Upper lobe of left lung (tissue), 6 donors: ENCODE results near the gene LSR. TPM values are rescaled to one million over a fixed set of nuclear protein-coding genes. Genes with fewer than 3 reads are reported as not detected.

Source experiments
- ATAC-seq, 2 donors: fragments of 200-7000 bp; cut with Tn5 transposase; one replicate each; pipeline ENCODE4 v1.9.1; 2022; ENCODE audit warnings: mild to moderate bottlenecking in 2 of 2, moderate library complexity in 2 of 2; ENCODE audit not compliant: low FRiP score in 2 of 2
- DNase-seq, 2 donors: peaks; one replicate each; pipeline ENCODE4 v3.0.0-alpha.2; 2019 to 2020
- H3K27ac ChIP-seq, 4 donors: fragments of 200-600 bp; sonication (generic); one replicate each; pipeline ENCODE4 v1.5.1; 2016 to 2019
- H3K27me3 ChIP-seq, 4 donors: fragments of 200-600 bp; sonication (generic); one replicate each; pipeline ENCODE4 v1.5.1; 2017 to 2019
- H3K36me3 ChIP-seq, 4 donors: fragments of 200-600 bp; sonication (generic); one replicate each; pipeline ENCODE4 v1.5.1; 2016 to 2019
- H3K4me1 ChIP-seq, 4 donors: fragments of 200-600 bp; sonication (generic); one replicate each; pipeline ENCODE4 v1.5.1; 2018 to 2019
- H3K4me3 ChIP-seq, 4 donors: fragments of 200-600 bp; sonication (generic); one replicate each; pipeline ENCODE4 v1.5.1; 2017 to 2019; ENCODE audit warnings: mild to moderate bottlenecking in 2 of 4, moderate library complexity in 1 of 4
- H3K9me3 ChIP-seq, 4 donors: fragments of 200-600 bp; sonication (generic); one replicate each; pipeline ENCODE4 v1.5.1; 2018 to 2019
- EP300 ChIP-seq, 4 donors: sonication (generic); formaldehyde crosslinking; IDR thresholded peaks; one replicate each; pipeline ENCODE4 v1.5.1; 2017; ENCODE audit warnings: antibody characterized with exemption in 4 of 4, control low read depth in 2 of 4
- POLR2A ChIP-seq, 4 donors: fragments of 450-650 bp; IDR thresholded peaks; one replicate each; pipeline ENCODE4 v1.5.1; 2016 to 2017; ENCODE audit warnings: antibody characterized with exemption in 4 of 4, mild to moderate bottlenecking in 2 of 4
- POLR2AphosphoS5 ChIP-seq, 2 donors: sonication (generic); formaldehyde crosslinking; IDR thresholded peaks; one replicate each; pipeline ENCODE4 v1.5.1; 2017; ENCODE audit warnings: antibody characterized with exemption in 2 of 2
- whole genome bisulfite sequencing, 2 donors: methylation state at CpG; one replicate each; pipeline ENCODE4 v1.1.5; 2017 to 2018; 5-methylcytosine and 5-hydroxymethylcytosine counted together
- total RNA-seq, 6 donors: library from RNA; depleted of rRNA in 4 of 6; stranded (reverse); fragments of >200 nt in 4 of 6; gene quantifications; one replicate each; pipeline versions ENCODE4 v1.1.0 to v1.2.1, GENCODE V29; 2016 to 2021
- TF ChIP-seq, protein P1 (sequence below), 6 experiments: fragments of 450-650 bp in 4 of 6; fragments of 200-600 bp in 2 of 6; sonication (generic) in 2 of 6; IDR thresholded peaks; one replicate each; pipeline ENCODE4 v1.5.1; 2016 to 2019; ENCODE audit warnings: antibody characterized with exemption in 6 of 6
- donor health status: DM: no; HTN: no; CAD: no; lungs with moderate emphysema.
- donor health status: DM: no; HTN: yes; CAD: no; lungs with severe emphysema.

LSR gene
- total RNA-seq, 6 donors from 2014 or later: 54.5 to 151 (median 76.5) TPM

DNA sequence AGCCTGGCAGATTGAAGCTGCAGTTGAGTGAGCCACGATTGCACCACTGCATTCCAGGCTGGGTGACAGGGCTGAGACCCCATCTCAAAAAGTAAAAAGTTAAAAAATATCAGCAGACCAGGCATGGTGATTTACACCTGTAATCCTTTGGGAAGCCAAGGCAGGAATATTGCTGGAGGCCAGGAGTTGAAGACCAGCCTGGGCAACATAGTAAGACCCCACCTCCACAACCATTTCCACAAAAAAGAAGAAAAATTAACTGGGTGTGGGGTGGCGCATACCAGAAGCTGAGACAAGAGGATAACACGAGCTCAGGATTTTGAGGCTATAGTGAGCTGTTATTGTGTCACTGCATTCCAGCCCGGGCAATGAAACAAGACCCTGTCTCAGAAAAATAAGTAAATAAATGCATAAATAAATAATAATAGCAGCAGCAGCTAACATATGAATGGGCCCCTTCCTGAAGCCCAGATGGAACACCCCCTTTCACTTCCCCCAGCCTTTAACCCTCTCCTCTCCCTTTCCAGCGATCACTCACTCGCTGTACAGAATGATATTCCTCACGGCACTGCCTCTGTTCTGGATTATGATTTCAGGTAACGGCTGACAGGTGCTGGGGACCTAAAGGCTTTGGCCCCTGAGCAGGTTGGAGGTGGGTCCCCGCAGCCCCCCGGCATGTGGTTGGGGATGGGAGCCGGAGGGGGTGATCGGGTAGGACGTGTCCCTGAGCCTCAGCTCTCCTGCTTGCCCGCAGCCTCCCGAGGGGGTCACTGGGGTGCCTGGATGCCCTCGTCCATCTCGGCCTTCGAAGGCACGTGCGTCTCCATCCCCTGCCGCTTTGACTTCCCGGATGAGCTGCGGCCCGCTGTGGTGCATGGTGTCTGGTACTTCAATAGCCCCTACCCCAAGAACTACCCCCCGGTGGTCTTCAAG is 46.3 kb downstream of the LSR start:
- DNase-seq (peak in 1 of 2 donors; percentile 70), ATAC-seq (no peak)
- H3K36me3 ChIP-seq: no peaks in the 10 kb centered on the region
- H3K27me3 ChIP-seq: no peaks in the 10 kb centered on the region
- peaks cover 0 to 3% (median 0%) of the 10 kb centered on the region in 4 donors for H3K4me1 ChIP-seq
- H3K27ac ChIP-seq: no peak overlapping the region
- H3K4me3 ChIP-seq: no peak overlapping the region
- TF ChIP-seq POLR2A (IDR thresholded peaks at IDR 0.05): no peak
- TF ChIP-seq, protein P1, sequence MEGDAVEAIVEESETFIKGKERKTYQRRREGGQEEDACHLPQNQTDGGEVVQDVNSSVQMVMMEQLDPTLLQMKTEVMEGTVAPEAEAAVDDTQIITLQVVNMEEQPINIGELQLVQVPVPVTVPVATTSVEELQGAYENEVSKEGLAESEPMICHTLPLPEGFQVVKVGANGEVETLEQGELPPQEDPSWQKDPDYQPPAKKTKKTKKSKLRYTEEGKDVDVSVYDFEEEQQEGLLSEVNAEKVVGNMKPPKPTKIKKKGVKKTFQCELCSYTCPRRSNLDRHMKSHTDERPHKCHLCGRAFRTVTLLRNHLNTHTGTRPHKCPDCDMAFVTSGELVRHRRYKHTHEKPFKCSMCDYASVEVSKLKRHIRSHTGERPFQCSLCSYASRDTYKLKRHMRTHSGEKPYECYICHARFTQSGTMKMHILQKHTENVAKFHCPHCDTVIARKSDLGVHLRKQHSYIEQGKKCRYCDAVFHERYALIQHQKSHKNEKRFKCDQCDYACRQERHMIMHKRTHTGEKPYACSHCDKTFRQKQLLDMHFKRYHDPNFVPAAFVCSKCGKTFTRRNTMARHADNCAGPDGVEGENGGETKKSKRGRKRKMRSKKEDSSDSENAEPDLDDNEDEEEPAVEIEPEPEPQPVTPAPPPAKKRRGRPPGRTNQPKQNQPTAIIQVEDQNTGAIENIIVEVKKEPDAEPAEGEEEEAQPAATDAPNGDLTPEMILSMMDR (IDR thresholded peaks at IDR 0.05): no peak
- no peak for TF ChIP-seq POLR2AphosphoS5 (IDR thresholded peaks at IDR 0.05)
- no peak for TF ChIP-seq EP300 (IDR thresholded peaks at IDR 0.05)
- H3K9me3 ChIP-seq: no peaks in the 10 kb centered on the region
- 50 to 56% methylated on average over 10 to 15 of the region's 25 CpGs for WGBS, 2 donors

DNA sequence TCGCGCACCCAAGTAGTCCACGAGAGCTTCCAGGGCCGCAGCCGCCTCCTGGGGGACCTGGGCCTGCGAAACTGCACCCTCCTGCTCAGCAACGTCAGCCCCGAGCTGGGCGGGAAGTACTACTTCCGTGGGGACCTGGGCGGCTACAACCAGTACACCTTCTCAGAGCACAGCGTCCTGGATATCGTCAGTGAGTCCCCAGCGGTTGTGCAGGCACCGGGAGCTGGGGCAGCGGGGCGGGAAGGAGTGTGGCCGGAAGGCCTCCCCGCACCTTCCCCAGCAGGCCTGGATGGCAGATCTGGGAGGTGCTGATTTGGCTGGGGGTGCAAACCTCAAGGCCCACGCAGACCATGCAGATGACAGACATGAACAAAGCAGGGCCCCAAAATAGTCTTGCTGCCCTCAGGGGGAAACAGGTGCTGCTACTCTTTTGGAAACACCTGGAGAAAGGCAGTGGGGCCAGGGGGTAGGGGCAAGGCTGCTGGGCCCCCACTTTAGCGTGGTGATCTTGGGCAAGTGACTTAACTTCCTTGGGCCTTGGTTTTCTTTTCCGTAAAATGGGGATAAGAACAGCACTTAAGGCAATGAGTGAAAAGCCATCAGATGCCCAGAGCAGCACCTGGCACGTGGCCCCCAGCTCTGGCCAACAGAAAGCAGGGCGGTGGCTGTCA is 47.1 kb downstream of the LSR start:
- H3K4me1 ChIP-seq: peaks cover 0 to 3% (median 0%) of the 10 kb centered on the region in 4 donors
- H3K9me3 ChIP-seq: no peaks in the 10 kb centered on the region
- H3K4me3 ChIP-seq: no peak overlapping the region
- 40 to 47% methylated on average over 13 to 24 of the region's 24 CpGs for WGBS, 2 donors
- DNase-seq (peak in 1 of 2 donors; percentile 67), ATAC-seq (no peak)
- H3K27me3 ChIP-seq: no peaks in the 10 kb centered on the region
- no peaks in the 10 kb centered on the region for H3K36me3 ChIP-seq
- no peak overlapping the region for H3K27ac ChIP-seq
- TF ChIP-seq, protein P1 (IDR thresholded peaks at IDR 0.05): no peak
- TF ChIP-seq EP300 (IDR thresholded peaks at IDR 0.05) (no peak), POLR2A (IDR thresholded peaks at IDR 0.05) (no peak), POLR2AphosphoS5 (IDR thresholded peaks at IDR 0.05) (no peak)

DNA sequence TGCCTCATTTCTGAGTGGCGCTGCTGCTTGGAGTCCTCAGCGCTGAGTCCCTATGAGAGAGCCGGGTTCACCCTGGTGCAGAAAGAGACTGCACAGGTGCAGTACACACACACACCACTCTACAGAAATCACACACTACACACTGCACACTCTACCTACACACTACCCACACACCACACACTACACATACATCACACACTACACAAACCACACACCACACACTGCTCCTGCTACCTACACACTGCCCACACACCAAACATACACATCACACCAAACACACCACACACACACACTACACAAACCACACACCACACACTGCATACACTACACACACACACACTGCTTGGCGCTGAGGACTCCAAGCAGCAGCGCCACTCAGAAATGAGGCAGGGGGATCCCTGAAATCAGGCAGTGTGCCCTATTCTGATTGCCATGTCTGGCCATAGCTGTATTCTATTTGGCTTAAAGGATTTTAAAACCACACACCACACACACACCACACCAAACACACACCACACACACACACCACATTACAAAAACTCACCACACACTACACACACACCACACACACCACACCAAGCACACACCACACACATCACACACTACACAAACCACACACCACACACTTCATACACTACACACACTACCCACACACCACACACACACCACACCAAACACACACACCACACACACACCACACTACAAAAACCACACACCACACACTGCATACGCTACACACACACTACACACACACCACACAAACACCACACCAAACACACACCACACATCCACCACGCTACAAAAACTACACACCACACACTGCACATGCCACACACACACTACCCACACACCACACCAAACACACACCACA is 48.1 kb downstream of the LSR start:
- WGBS, 2 donors: 87 to 92% methylated on average over 7 of the region's 7 CpGs
- Histone ChIP-seq H3K27me3 (no peaks in the 10 kb centered on the region), H3K9me3 (no peaks in the 10 kb centered on the region), H3K4me3 (no peak overlapping the region), H3K27ac (no peak overlapping the region), H3K4me1 (peaks cover 0 to 3% (median 0%) of the 10 kb centered on the region in 4 donors), H3K36me3 (no peaks in the 10 kb centered on the region)
- TF ChIP-seq POLR2AphosphoS5 (IDR thresholded peaks at IDR 0.05) (no peak), POLR2A (IDR thresholded peaks at IDR 0.05) (no peak)
- no peak for ATAC-seq
- DNase-seq: no peak

DNA sequence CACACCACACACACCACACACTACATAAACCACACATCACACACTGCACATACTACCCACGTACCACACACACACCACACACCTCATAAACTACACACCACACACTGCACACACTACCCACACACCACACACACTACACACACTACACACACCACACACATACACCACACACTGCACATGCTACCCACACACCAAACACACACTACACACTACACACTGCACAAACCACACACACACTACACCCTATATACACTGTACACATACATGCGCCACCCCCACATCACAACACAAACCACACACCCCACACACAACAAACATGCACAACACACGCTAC is 48.7 kb downstream of the LSR start:
- no peaks in the 10 kb centered on the region for H3K36me3 ChIP-seq
- ATAC-seq (no peak), DNase-seq (no peak)
- 94 to 100% methylated on average over 3 of the region's 3 CpGs for WGBS, 2 donors
- H3K27ac ChIP-seq: no peak overlapping the region
- no peak for TF ChIP-seq POLR2A (IDR thresholded peaks at IDR 0.05)
- peaks cover 0 to 3% (median 0%) of the 10 kb centered on the region in 4 donors for H3K4me1 ChIP-seq
- H3K4me3 ChIP-seq: no peak overlapping the region
- H3K27me3 ChIP-seq: no peaks in the 10 kb centered on the region
- H3K9me3 ChIP-seq: no peaks in the 10 kb centered on the region

DNA sequence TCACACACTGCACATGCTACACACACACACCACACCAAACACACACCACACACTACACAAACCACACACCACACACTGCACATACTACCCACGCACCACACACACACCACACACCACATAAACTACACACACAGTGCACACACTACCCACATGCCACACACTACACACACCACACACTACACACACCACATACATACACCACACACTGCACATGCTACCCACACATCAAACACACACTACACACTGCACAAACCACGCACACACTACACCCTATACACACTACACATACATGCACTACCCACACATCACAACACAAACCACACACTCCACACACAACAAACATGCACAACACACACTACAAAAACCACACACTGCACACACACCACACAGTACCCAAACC is 49.1 kb downstream of the LSR start:
- Histone ChIP-seq H3K4me3 (no peak overlapping the region), H3K9me3 (no peaks in the 10 kb centered on the region), H3K27ac (no peak overlapping the region), H3K27me3 (no peaks in the 10 kb centered on the region), H3K36me3 (no peaks in the 10 kb centered on the region), H3K4me1 (peaks cover 0 to 3% (median 0%) of the 10 kb centered on the region in 4 donors)
- no peak for TF ChIP-seq POLR2A (IDR thresholded peaks at IDR 0.05)
- TF ChIP-seq EP300 (IDR thresholded peaks at IDR 0.05): no peak
- TF ChIP-seq POLR2AphosphoS5 (IDR thresholded peaks at IDR 0.05): no peak
- TF ChIP-seq, protein P1 (IDR thresholded peaks at IDR 0.05): no peak
- ATAC-seq (no peak), DNase-seq (no peak)
- 88 to 98% methylated on average over 2 of the region's 2 CpGs for WGBS, 2 donors
